GM19099 (cell line): ENCODE results near the gene KRTAP4-7.
"Not testable (repeated sequence)": the region's sequence is repeated elsewhere in the genome, so short reads cannot be mapped to it uniquely, and the experiment has no call there.

Experiments used
- POLR2A ChIP-seq: IDR thresholded peaks from 3 replicates; pipeline ENCODE4 v1.6.1; 2011; ENCODE audit warnings: low read depth; ENCODE audit not compliant: insufficient read length; ENCODE audit errors: extremely low read depth

The KRTAP4-7 gene

GRCh38 chr17:41105347-41105746 is 21.4 kb downstream of the KRTAP4-7 start, which contains the start of gene KRTAP4-9:
TSS of gene KRTAP4-9 (plus strand) at chr17:41105389. CDS start at chr17:41105389, 0 bp downstream.
- not testable (repeated sequence) for TF ChIP-seq POLR2A

- TF ChIP-seq POLR2A = no peak
Observed at GRCh38 chr17:41107941-41108450, 24.0 kb downstream of the KRTAP4-7 start.

- TF ChIP-seq POLR2A = no peak
Observed at GRCh38 chr17:41111151-41111885, 27.4 kb downstream of the KRTAP4-7 start.

- TF ChIP-seq POLR2A = no peak
Observed at GRCh38 chr17:41116297-41116696, 32.3 kb downstream of the KRTAP4-7 start.

- TF ChIP-seq POLR2A = not testable (repeated sequence)
Observed at GRCh38 chr17:41117846-41118386, 34.0 kb downstream of the KRTAP4-7 start, which contains the start of gene KRTAP4-11. TSS of gene KRTAP4-11 (minus strand) at chr17:41118373. CDS start at chr17:41118315, 58 bp downstream.

GRCh38 chr17:41118721-41119120 is 34.8 kb downstream of the KRTAP4-7 start:
- TF ChIP-seq POLR2A = no peak

GRCh38 chr17:41121742-41122141 is 37.8 kb downstream of the KRTAP4-7 start:
- TF ChIP-seq POLR2A = no peak

- TF ChIP-seq POLR2A = not testable (repeated sequence)
Observed at GRCh38 chr17:41123991-41124371, 40.0 kb downstream of the KRTAP4-7 start, which contains the start of gene KRTAP4-12. TSS of gene KRTAP4-12 (minus strand) at chr17:41124182. CDS start at chr17:41124122, 60 bp downstream.

GRCh38 chr17:41125064-41125463 is 41.1 kb downstream of the KRTAP4-7 start:
- TF ChIP-seq POLR2A = no peak

- no peak for TF ChIP-seq POLR2A
Observed at GRCh38 chr17:41126412-41126811, 42.5 kb downstream of the KRTAP4-7 start.

GRCh38 chr17:41127371-41127770 is 43.4 kb downstream of the KRTAP4-7 start:
- no peak for TF ChIP-seq POLR2A

- TF ChIP-seq POLR2A = no peak
Observed at GRCh38 chr17:41131979-41132378, 48.0 kb downstream of the KRTAP4-7 start.

- no peak for TF ChIP-seq POLR2A
Observed at GRCh38 chr17:41133880-41134735, 50.2 kb downstream of the KRTAP4-7 start.
